GM21786 (cell line): Measurements from ENCODE around the gene ABCA1.
A peak's percentile ranks its signal among the peaks of the same experiment; 100 is the strongest.
"Not testable (repeated sequence)": the region's sequence is repeated elsewhere in the genome, so short reads cannot be mapped to it uniquely, and the experiment has no call there.

Source experiments
- ATAC-seq: cut with Tn5 transposase; IDR thresholded peaks from one replicate; pipeline ENCODE4 v1.9.1; 2021; ENCODE audit not compliant: unreplicated experiment

The ABCA1 gene

GRCh38 chr9:104944871-104945270 is 16.9 kb upstream of the ABCA1 start:
- no peak for ATAC-seq

DNA sequence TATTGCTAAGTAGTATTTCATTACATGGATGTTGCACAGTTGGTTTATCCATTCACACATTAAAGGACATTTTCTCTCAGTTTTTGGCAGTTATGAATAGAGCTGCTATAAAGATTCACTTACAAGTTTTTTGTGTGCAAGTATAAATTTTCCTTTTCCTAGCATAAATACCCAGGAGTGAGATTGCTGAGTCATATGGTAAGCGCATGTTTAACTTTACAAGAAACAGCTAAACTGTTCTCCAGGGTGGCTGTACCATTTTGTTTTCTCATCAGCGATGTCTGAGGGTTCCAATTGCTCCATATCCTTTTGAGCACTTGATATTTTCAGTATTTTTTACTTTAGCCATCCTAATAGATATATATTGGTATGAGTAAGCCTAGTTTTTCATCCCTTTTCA is 16.4 kb upstream of the ABCA1 start:
- no peak for ATAC-seq

DNA sequence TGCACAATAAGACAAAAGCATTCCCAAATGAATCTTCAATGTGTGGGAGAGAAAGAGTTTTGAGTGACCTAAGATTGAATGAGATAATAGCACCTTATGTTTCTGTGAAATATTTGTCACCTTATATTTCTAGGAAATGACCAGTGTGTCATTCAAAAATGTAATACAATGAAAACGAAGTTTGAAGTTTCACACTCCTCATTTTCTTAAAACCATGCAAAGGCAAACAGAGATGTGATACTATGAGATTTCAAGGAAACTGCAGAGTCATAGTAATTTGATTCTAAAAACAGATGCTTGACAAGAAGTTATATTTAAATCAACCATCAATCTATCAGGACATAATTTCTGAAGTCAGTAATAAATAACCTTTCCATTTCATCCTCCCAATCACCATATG is 13.6 kb upstream of the ABCA1 start:
- no peak for ATAC-seq

GRCh38 chr9:104936291-104936690 is 8.3 kb upstream of the ABCA1 start:
- no peak for ATAC-seq

DNA sequence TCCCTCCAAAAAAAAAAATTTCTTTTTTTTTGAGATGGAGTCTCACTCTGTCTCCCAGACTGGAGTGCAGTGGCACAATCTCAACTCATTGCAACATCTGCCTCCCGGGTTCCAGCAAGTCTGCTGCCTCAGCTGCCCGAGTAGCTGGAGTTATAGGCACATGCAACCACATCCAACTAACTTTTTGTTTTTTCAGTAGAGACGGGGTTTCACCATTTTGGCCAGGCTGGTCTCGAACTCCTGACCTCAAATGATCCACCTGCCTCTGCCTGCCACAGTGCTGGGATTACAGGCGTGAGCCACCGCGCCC is 7.5 kb upstream of the ABCA1 start:
- not testable (repeated sequence) for ATAC-seq

GRCh38 chr9:104934691-104935500 is 6.9 kb upstream of the ABCA1 start:
- no peak for ATAC-seq

- ATAC-seq = not testable (repeated sequence)
These were observed 5.1 kb upstream of the ABCA1 start for GRCh38 chr9:104933091-104933490.

DNA sequence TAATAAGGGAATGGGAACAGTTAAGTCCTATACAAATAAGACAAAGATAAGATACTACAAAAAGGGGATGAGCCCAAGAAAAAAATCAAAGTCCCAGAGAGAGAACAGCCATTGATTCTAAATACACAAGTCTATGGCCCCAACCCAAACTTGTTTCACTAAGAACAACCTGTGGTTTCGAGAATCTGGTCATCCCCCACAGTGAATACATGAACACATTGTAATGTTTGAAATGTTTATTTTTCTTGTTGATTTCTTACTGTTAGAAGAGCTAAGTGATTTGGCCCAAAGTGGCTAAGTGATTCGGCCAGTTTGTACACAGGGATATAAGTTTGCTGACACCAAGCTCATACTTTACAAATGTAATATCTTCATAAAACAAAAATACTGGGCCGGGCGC is 3.3 kb upstream of the ABCA1 start:
- no peak for ATAC-seq

- no peak for ATAC-seq
These were observed 591 bp downstream of the ABCA1 start for GRCh38 chr9:104927216-104927911.

DNA sequence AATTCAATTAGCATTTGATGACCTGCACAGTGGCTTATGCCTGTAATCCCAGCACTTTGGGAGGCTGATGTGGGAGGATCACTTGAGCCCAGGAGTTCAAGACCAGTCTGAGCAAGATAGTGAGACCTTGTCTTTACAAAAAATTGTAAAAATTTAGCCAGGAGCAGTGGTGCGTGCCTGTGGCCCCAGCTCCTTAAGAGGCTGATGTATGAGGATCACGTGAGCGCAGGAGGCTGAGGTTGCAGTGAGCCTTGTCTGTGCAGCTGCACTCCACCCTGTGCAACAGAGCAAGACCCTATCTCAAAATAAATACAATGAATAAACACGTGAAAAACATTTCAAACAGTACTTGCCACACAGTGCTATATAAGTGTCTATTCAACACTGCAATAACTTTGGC is 4.2 kb downstream of the ABCA1 start:
- ATAC-seq = peak; percentile 32

DNA sequence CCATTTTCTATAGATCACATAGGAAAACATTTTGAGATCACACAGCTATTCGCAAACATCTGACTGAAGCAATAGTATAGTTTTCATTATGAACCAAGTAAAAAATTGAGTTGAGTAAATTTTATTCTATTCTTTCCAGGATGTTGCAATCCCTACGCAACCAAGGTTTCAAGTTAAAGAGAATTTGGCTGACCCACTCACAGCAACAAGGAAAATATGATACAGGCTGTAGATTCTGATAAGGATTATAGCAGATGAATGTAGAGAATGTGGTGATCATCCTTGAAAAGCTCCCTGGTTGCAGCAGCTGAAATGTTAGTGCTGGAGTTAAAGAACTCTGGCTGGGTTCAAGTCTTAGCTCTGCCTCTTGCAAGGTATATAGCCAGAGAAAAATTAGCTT is 4.7 kb downstream of the ABCA1 start:
- no peak for ATAC-seq

GRCh38 chr9:104922748-104923147 is 5.2 kb downstream of the ABCA1 start:
- not testable (repeated sequence) for ATAC-seq

DNA sequence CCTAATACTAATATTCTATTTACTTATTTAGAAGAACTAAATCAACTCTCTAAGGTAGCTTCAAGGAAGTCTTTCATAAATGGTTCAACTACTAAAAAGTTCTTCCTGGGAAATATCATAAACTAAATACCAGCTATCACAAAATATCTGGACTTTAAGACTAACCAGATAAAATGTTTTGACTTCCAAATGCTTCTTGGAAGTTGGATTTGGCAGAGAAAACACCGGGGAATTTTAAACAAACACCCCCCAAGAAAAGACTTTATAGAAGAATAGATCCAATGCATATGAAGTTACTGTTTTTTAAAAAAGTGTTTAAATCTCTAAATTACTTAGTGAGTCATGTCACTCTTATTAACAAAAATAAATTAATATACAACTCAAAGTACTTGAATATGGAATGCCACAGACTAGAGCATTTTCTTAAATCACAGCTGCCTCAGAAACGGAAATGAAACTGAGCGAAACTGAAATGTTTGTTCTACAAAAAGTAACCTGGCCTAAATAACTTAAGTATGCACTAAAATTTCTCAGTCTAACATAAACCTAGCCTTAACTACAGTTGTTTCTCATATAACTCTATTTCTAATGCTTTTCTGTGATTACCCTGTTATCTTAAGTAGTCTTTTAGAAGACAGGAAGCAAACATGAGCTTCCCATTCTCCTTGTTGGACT is 6.8 kb downstream of the ABCA1 start:
- ATAC-seq = peak; percentile 58

GRCh38 chr9:104915753-104916152 is 12.2 kb downstream of the ABCA1 start:
- ATAC-seq = no peak

DNA sequence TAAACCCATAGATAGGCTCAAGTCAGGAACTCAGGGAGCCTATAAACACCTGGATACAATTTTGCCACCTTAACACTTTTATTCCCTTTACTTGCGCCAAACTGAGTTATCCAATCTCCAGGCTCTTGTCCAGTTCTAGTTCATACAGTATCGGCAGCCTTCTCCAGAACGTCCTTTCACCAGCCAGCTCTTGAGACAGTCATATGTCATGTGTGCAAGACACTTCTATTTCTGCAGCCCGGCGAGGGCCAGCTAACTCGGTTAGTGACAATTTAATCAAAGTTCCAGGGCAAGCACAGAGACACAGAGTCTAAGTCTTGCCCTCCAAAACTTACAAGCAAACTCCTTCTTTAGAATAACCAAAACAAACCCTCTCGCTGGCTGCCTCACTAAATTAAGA is 12.9 kb downstream of the ABCA1 start:
- ATAC-seq = no peak

GRCh38 chr9:104914466-104914865 is 13.5 kb downstream of the ABCA1 start:
- ATAC-seq = no peak

DNA sequence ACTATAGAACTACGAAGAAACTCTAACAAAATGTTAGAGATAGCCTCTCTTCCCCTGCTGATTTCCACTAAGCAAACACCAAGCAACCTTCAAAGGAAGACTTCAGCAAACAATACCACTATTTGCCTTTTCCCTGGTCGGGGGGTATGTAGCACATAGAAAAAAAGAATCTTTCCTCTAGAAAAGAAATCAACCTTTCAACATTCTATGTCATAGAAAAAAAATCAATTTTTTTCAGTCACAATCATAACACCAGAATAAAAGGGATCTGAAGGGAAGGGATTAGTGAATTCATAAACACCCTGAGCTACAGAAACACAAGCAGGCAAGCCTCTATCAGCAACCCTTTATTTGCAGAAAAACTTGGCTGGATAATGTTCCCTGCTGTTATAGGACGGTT is 15.3 kb downstream of the ABCA1 start:
- no peak for ATAC-seq

DNA sequence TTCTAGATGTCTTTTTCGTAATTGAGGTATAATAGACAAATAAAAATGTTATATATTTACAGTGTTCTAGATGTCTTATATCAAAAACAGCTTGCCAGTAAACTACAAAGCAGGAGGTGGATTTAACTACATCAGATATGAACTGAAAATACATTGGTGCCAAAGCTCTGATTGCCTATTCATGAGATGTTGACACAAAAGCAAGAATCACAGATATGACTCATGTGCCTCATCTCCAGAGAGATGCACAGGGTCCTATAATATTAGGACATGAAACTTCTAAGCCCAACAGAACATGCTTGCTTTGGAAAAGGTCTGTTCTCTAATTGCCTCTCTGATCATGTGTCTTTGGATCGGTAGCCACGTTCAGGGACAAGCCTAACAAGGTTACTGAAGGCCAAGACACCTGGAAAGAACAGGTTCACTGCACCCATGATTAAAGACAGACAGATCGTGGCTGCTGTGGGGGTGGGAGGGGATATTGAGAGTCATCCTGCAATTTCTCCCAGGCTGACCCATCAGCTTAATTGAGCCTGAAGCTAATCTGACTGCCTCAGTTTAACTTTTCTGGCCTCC is 16.8 kb downstream of the ABCA1 start:
- no peak for ATAC-seq

GRCh38 chr9:104907278-104907951 is 20.5 kb downstream of the ABCA1 start:
- ATAC-seq = no peak

GRCh38 chr9:104906441-104907277 is 21.3 kb downstream of the ABCA1 start:
- no peak for ATAC-seq
